K562 (cell line): ENCODE measurements around the gene TMEM116. TPM values are rescaled to one million over a fixed set of nuclear protein-coding genes. Genes with fewer than 3 reads are reported as not detected.

ENCODE experiments used
- CBX2 ChIP-seq: fragments of 200-600 bp; sonication (generic); IDR thresholded peaks from one replicate; pipeline ENCODE4 v1.6.1; 2012; ENCODE audit warnings: mild to moderate bottlenecking, low read length, inconsistent platforms; ENCODE audit not compliant: insufficient read depth, poor library complexity, severe bottlenecking
- CTCFL ChIP-seq: IDR thresholded peaks from 2 replicates; pipeline ENCODE4 v1.6.1; 2011; ENCODE audit warnings: borderline replicate concordance, low read depth, mild to moderate bottlenecking, moderate library complexity, low read length; ENCODE audit not compliant: insufficient read depth, poor library complexity, severe bottlenecking
- E2F8 ChIP-seq: fragments of 450-650 bp; IDR thresholded peaks from 2 replicates; pipeline ENCODE4 v1.7.1; 2018; ENCODE audit warnings: mild to moderate bottlenecking, low read depth; ENCODE audit not compliant: partially characterized antibody
- ELF1 ChIP-seq: fragments of 200-800 bp; sonication (Bioruptor generic); IDR thresholded peaks from 2 replicates; pipeline ENCODE4 v1.6.1; 2016; ENCODE audit warnings: missing genetic modification characterization, missing compliant biosample characterization
- ETS2 ChIP-seq: IDR thresholded peaks from 2 replicates; pipeline ENCODE4 v1.6.1; 2016; ENCODE audit warnings: borderline replicate concordance, missing genetic modification characterization, mild to moderate bottlenecking, moderate library complexity, missing compliant biosample characterization; ENCODE audit not compliant: poor library complexity, severe bottlenecking
- HDGF ChIP-seq: fragments of 450-650 bp; IDR thresholded peaks from 2 replicates; pipeline ENCODE4 v1.6.1; 2016
- KLF10 ChIP-seq: fragments of 250-450 bp; sonication (Bioruptor Pico); IDR thresholded peaks from 2 replicates; pipeline ENCODE4 v1.6.1; 2021; ENCODE audit warnings: matching md5 sums
- LCOR ChIP-seq: sonication (generic); formaldehyde crosslinking; IDR thresholded peaks from 2 replicates; pipeline ENCODE4 v1.8.0; 2022; ENCODE audit warnings: mild to moderate bottlenecking, missing genetic modification reagents
- MBD1 ChIP-seq: fragments of 250-450 bp; sonication (Bioruptor Pico); IDR thresholded peaks from 2 replicates; pipeline ENCODE4 v1.8.0; 2022; ENCODE audit warnings: inconsistent platforms
- MTA2 ChIP-seq: fragments of 450-650 bp; IDR thresholded peaks from 2 replicates; pipeline ENCODE4 v1.6.1; 2016; ENCODE audit warnings: low read depth
- NCOR1 ChIP-seq: fragments of 450-650 bp; IDR thresholded peaks from 2 replicates; pipeline ENCODE4 v1.6.1; 2016; ENCODE audit warnings: mild to moderate bottlenecking, moderate library complexity
- NFATC3 ChIP-seq: fragments of 450-650 bp; IDR thresholded peaks from 2 replicates; pipeline ENCODE4 v1.6.1; 2017; ENCODE audit warnings: mild to moderate bottlenecking
- NR2C2 ChIP-seq, 2 experiments: fragments of 200-800 bp in 1 of 2; sonication (Bioruptor generic) in 1 of 2; sonication (generic) in 1 of 2; formaldehyde crosslinking in 1 of 2; IDR thresholded peaks; 2 replicates each; pipeline versions ENCODE4 v1.6.1 to v1.8.0; 2016 to 2022; ENCODE audit warnings: mild to moderate bottlenecking in 1 of 2, missing compliant biosample characterization in 1 of 2, missing genetic modification characterization in 1 of 2, missing genetic modification reagents in 1 of 2
- POLR2AphosphoS2 ChIP-seq: IDR thresholded peaks from 2 replicates; pipeline ENCODE4 v1.6.1; 2012; ENCODE audit warnings: low read length, improper control_type of control experiment
- SLC30A9 ChIP-seq: fragments of 250-450 bp; sonication (Bioruptor Pico); IDR thresholded peaks from 2 replicates; pipeline ENCODE4 v1.8.0; 2022; ENCODE audit warnings: mild to moderate bottlenecking, moderate library complexity
- SMAD1 ChIP-seq: fragments of 150-350 bp; IDR thresholded peaks from 2 replicates; pipeline ENCODE4 v1.6.1; 2014; ENCODE audit warnings: low read length, low read depth; ENCODE audit not compliant: partially characterized antibody
- SMAD3 ChIP-seq: fragments of 450-650 bp; formaldehyde crosslinking; conservative IDR thresholded peaks from 2 replicates; pipeline ENCODE4 v1.4.0; 2020; ENCODE audit warnings: mild to moderate bottlenecking
- SNRNP70 ChIP-seq: fragments of 200-400 bp; formaldehyde crosslinking; optimal IDR thresholded peaks from 2 replicates; pipeline ENCODE3; 2017; ENCODE audit warnings: low read depth, low read length
- ZNF239 ChIP-seq: fragments of 250-450 bp; sonication (Bioruptor Pico); IDR thresholded peaks from 2 replicates; pipeline ENCODE4 v1.4.0; 2020; ENCODE audit warnings: mild to moderate bottlenecking
- ZNF583 ChIP-seq: fragments of 250-450 bp; sonication (Bioruptor Pico); IDR thresholded peaks from 2 replicates; pipeline ENCODE4 v1.4.0; 2020
- ZNF586 ChIP-seq: fragments of 450-650 bp; formaldehyde crosslinking; conservative IDR thresholded peaks from 2 replicates; pipeline ENCODE4 v1.4.0; 2020; ENCODE audit warnings: mild to moderate bottlenecking, moderate library complexity
- ZNF830 ChIP-seq: fragments of 250-450 bp; sonication (Bioruptor Pico); IDR thresholded peaks from 2 replicates; pipeline ENCODE4 v1.5.0; 2021; ENCODE audit warnings: mild to moderate bottlenecking
- polyA plus RNA-seq, 8 experiments: library from polyadenylated mRNA; depleted of rRNA in 4 of 8; stranded (reverse) in 5 of 8; unstranded in 3 of 8; fragments of >200 nt; fragmentation: Nextera tagmentation in 2 of 8; fragmentation: Illumina TruSeq in 1 of 8; extraction: Ambion mirVana in 2 of 8; extraction: Trizol in 1 of 8; gene quantifications; 2 replicates each; pipeline versions ENCODE4 v1.2.1 to v1.2.3, GENCODE V29; 2011 to 2014; ENCODE audit warnings: inconsistent platforms in 1 of 8, missing spikeins in 1 of 8
- total RNA-seq, 7 experiments: library from RNA; depleted of rRNA in 6 of 7; stranded (reverse); fragments of >200 nt in 6 of 7; fragmentation: Illumina TruSeq in 2 of 7; extraction: Trizol in 2 of 7; gene quantifications; 2 replicates each; pipeline versions ENCODE4 v1.2.1 to v1.2.3, GENCODE V29; 2011 to 2021; ENCODE audit warnings: low replicate concordance in 1 of 7

Gene TMEM116
- total and polyA plus RNA-seq, 9 of the 15 experiments (the other 6 are each of a cell fraction or from before 2014, with no cell fraction given), result 5.2 to 78.6 (median 13.9) TPM

GRCh38 chr12:112012775-112013600, at the start of gene TMEM116, which contains the start of gene ERP29 (continued):
- TF ChIP-seq ETS2 (tag) (no peak), POLR2AphosphoS2 (no peak; the same call in 1 of the 2 replicates), SMAD3 (CRISPR knock-in tag) (peak; percentile 62; the same call in 1 of the 2 replicates), SNRNP70 (no peak), MBD1 (CRISPR knock-in tag) (no peak), E2F8 (peak; percentile 89), ELF1 (tag) (peak; percentile 79), ZNF586 (CRISPR knock-in tag) (no peak), HDGF (0 out of 2 replicates have a peak, but pooled peaks have one; percentile 62), SMAD1 (peak; percentile 67), NR2C2 (CRISPR knock-in tag; IDR thresholded peaks at IDR 0.05) (peak; percentile 64; the same call in 1 of the 2 replicates), NR2C2 (tag; IDR thresholded peaks at IDR 0.05) (no peak), LCOR (CRISPR knock-in tag) (peak; percentile 95), ZNF830 (CRISPR knock-in tag) (peak; percentile 91), ZNF239 (CRISPR knock-in tag) (0 out of 2 replicates have a peak, but pooled peaks have one; percentile 23), MTA2 (no peak), CBX2 (no peak), NCOR1 (peak; percentile 62), NFATC3 (no peak), ZNF583 (CRISPR knock-in tag) (no peak), KLF10 (CRISPR knock-in tag) (no peak), SLC30A9 (CRISPR knock-in tag) (no peak), CTCFL (peak; percentile 1)
